SK-N-SH (cell line): ENCODE measurements around the gene GLRB. TPM values are rescaled to one million over a fixed set of nuclear protein-coding genes. Genes with fewer than 3 reads are reported as not detected.

Experiments
- CTCF ChIA-PET: fragments of 300-600, 350-600 bp; formaldehyde crosslinking; extraction: SDS; loops from one replicate; lab custom pipeline; 2021; lab: Yijun Ruan, JAX
- POLR2A ChIA-PET: fragments of 350-600 bp; sonication (Branson Sonifier 250); formaldehyde crosslinking; extraction: SDS; loops from one replicate; lab custom pipeline; 2020; ENCODE audit warnings: antibody characterized with exemption, inconsistent platforms; lab: Yijun Ruan, JAX
- DNase-seq: peaks from one replicate; pipeline ENCODE4 v3.0.0; 2012
- H2AFZ ChIP-seq: fragments of 200-600 bp; sonication (generic); 2 replicates; pipeline ENCODE4 v1.8.1; 2016; ENCODE audit warnings: antibody characterized with exemption, mild to moderate bottlenecking, low read depth
- H3F3A ChIP-seq: fragments of 200-600 bp; sonication (generic); replicated peaks from 2 replicates; pipeline ENCODE3; 2016; ENCODE audit warnings: antibody characterized with exemption, mild to moderate bottlenecking; ENCODE audit not compliant: insufficient read depth
- H3K27ac ChIP-seq, 2 experiments: fragments of 200-500 bp in 1 of 2; fragments of 200-600 bp in 1 of 2; sonication (Bioruptor generic) in 1 of 2; sonication (generic), shearing (Covaris generic) in 1 of 2; 2 replicates each; pipeline versions ENCODE4 v1.5.1 to v1.6.1; 2014 to 2016; ENCODE audit warnings: low read depth in 2 of 2, inconsistent platforms in 1 of 2, low read length in 1 of 2, mild to moderate bottlenecking in 1 of 2, mixed read lengths in 1 of 2
- H3K27me3 ChIP-seq: fragments of 200-600 bp; sonication (generic), shearing (Covaris generic); 2 replicates; pipeline ENCODE4 v1.6.1; 2016; ENCODE audit warnings: mixed run types; ENCODE audit not compliant: insufficient read depth
- H3K36me3 ChIP-seq, 2 experiments: fragments of 200-500 bp in 1 of 2; fragments of 200-600 bp in 1 of 2; sonication (Bioruptor generic) in 1 of 2; sonication (generic) in 1 of 2; replicated peaks in 1 of 2; 2 replicates each; pipeline versions ENCODE3 to v1.5.1; 2014 to 2016; ENCODE audit warnings: low read length in 1 of 2, mild to moderate bottlenecking in 1 of 2; ENCODE audit not compliant: insufficient read depth in 2 of 2, control insufficient read depth in 1 of 2
- H3K4me1 ChIP-seq, 2 experiments: fragments of 200-500 bp in 1 of 2; fragments of 200-600 bp in 1 of 2; sonication (Bioruptor generic) in 1 of 2; sonication (generic), shearing (Covaris generic) in 1 of 2; 2 replicates each; pipeline versions ENCODE4 v1.5.1 to v1.6.1; 2014 to 2016; ENCODE audit warnings: low read depth in 1 of 2, low read length in 1 of 2, mixed run types in 1 of 2; ENCODE audit not compliant: insufficient read depth in 2 of 2, control insufficient read depth in 1 of 2
- H3K4me2 ChIP-seq: fragments of 200-600 bp; sonication (generic), shearing (Covaris generic); 2 replicates; pipeline ENCODE4 v1.6.1; 2017; ENCODE audit warnings: mixed run types
- H3K4me3 ChIP-seq, 2 experiments: fragments of 200-500 bp in 1 of 2; fragments of 200-600 bp in 1 of 2; sonication (Bioruptor generic) in 1 of 2; sonication (generic), shearing (Covaris generic) in 1 of 2; 2 replicates each; pipeline versions ENCODE4 v1.5.1 to v1.8.1; 2014 to 2016; ENCODE audit warnings: low read depth in 2 of 2, inconsistent platforms in 1 of 2, low read length in 1 of 2, mild to moderate bottlenecking in 1 of 2, mixed read lengths in 1 of 2, moderate library complexity in 1 of 2
- H3K79me2 ChIP-seq: fragments of 200-600 bp; sonication (generic); 2 replicates; pipeline ENCODE4 v1.8.1; 2017; ENCODE audit warnings: mild to moderate bottlenecking; ENCODE audit not compliant: insufficient read depth
- H3K9ac ChIP-seq: fragments of 200-600 bp; sonication (generic); 2 replicates; pipeline ENCODE4 v1.6.1; 2017; ENCODE audit warnings: mixed run types
- H3K9me2 ChIP-seq: fragments of 200-600 bp; sonication (generic); 2 replicates; pipeline ENCODE4 v1.6.1; 2017; ENCODE audit warnings: mixed run types
- H3K9me3 ChIP-seq: fragments of 200-600 bp; sonication (generic); 2 replicates; pipeline ENCODE4 v1.6.1; 2017; ENCODE audit warnings: mixed run types, mild to moderate bottlenecking, moderate library complexity
- H4K20me1 ChIP-seq: fragments of 200-600 bp; sonication (generic); 2 replicates; pipeline ENCODE4 v1.6.1; 2017; ENCODE audit warnings: mild to moderate bottlenecking, mixed run types; ENCODE audit not compliant: insufficient read depth
- CHD2 ChIP-seq: fragments of 150-350 bp; IDR thresholded peaks from 2 replicates; pipeline ENCODE4 v1.6.1; 2018; ENCODE audit warnings: low read length; ENCODE audit not compliant: partially characterized antibody
- CTCF ChIP-seq: fragments of 200-600 bp; sonication (generic); IDR thresholded peaks from 2 replicates; pipeline ENCODE4 v1.6.1; 2017; ENCODE audit warnings: antibody characterized with exemption, mild to moderate bottlenecking, moderate library complexity
- ELF1 ChIP-seq: IDR thresholded peaks from 2 replicates; pipeline ENCODE4 v1.4.0; 2012
- EP300 ChIP-seq, 2 experiments: IDR thresholded peaks; 2 replicates each; pipeline versions ENCODE4 v1.4.0 to v1.6.1; 2012; ENCODE audit warnings: borderline replicate concordance in 1 of 2, low read depth in 1 of 2, low read length in 1 of 2
- EZH2phosphoT487 ChIP-seq: fragments of 200-600 bp; sonication (generic); IDR thresholded peaks from 2 replicates; pipeline ENCODE4 v1.6.1; 2017; ENCODE audit warnings: low read depth, mixed run types, mild to moderate bottlenecking, antibody characterized with exemption, moderate library complexity, borderline replicate concordance
- FOXJ3 ChIP-seq: sonication (generic); formaldehyde crosslinking; IDR thresholded peaks from 2 replicates; pipeline ENCODE4 v1.5.1; 2020; ENCODE audit warnings: mild to moderate bottlenecking, missing genetic modification reagents
- FOXM1 ChIP-seq: IDR thresholded peaks from 2 replicates; pipeline ENCODE4 v1.4.0; 2012; ENCODE audit warnings: low read depth, mild to moderate bottlenecking
- GABPA ChIP-seq: IDR thresholded peaks from 2 replicates; pipeline ENCODE4 v1.4.0; 2012; ENCODE audit warnings: low read depth, mild to moderate bottlenecking
- GATA2 ChIP-seq: sonication (generic); formaldehyde crosslinking; IDR thresholded peaks from 2 replicates; pipeline ENCODE4 v1.5.0; 2020; ENCODE audit warnings: mild to moderate bottlenecking, missing genetic modification reagents
- JUND ChIP-seq: IDR thresholded peaks from 2 replicates; pipeline ENCODE4 v1.4.0; 2012
- NRF1 ChIP-seq: IDR thresholded peaks from 2 replicates; pipeline ENCODE4 v1.6.1; 2012; ENCODE audit warnings: low read depth, mild to moderate bottlenecking, low read length
- RAD21 ChIP-seq: IDR thresholded peaks from 2 replicates; pipeline ENCODE4 v1.6.1; 2012; ENCODE audit warnings: mild to moderate bottlenecking, low read length
- RCOR1 ChIP-seq: fragments of 150-350 bp; IDR thresholded peaks from 2 replicates; pipeline ENCODE4 v1.6.1; 2017; ENCODE audit warnings: antibody characterized with exemption, low read length
- REST ChIP-seq: IDR thresholded peaks from 2 replicates; pipeline ENCODE4 v1.6.1; 2012; ENCODE audit warnings: mild to moderate bottlenecking, low read depth, low read length, moderate library complexity
- RFX5 ChIP-seq: IDR thresholded peaks from 2 replicates; pipeline ENCODE4 v1.6.1; 2012; ENCODE audit warnings: mild to moderate bottlenecking, improper control_type of control experiment, low read length
- RXRA ChIP-seq: IDR thresholded peaks from 2 replicates; pipeline ENCODE4 v1.4.0; 2012; ENCODE audit warnings: low read depth, mild to moderate bottlenecking, borderline replicate concordance
- TAF1 ChIP-seq: IDR thresholded peaks from 2 replicates; pipeline ENCODE4 v1.6.1; 2012; ENCODE audit warnings: low read depth, mild to moderate bottlenecking, low read length, moderate library complexity, borderline replicate concordance
- TCF12 ChIP-seq: IDR thresholded peaks from 2 replicates; pipeline ENCODE4 v1.4.0; 2012
- TEAD4 ChIP-seq: IDR thresholded peaks from 2 replicates; pipeline ENCODE4 v1.4.0; 2012; ENCODE audit warnings: mild to moderate bottlenecking, borderline replicate concordance; ENCODE audit not compliant: insufficient read depth
- USF2 ChIP-seq: fragments of 150-350 bp; IDR thresholded peaks from 2 replicates; pipeline ENCODE4 v1.6.1; 2017; ENCODE audit warnings: antibody characterized with exemption, low read length, low read depth, borderline replicate concordance
- ZBTB33 ChIP-seq: IDR thresholded peaks from 2 replicates; pipeline ENCODE4 v1.4.0; 2012; ENCODE audit warnings: low read depth, borderline replicate concordance
- polyA plus RNA-seq, 3 experiments: library from polyadenylated mRNA; depleted of rRNA; stranded (reverse); fragments of >200 nt; gene quantifications; 2 replicates each; pipeline ENCODE4 v1.2.3, GENCODE V29; 2012

GLRB gene
- polyA plus RNA-seq, 1 of the 3 experiments (the other 2 are of a cell fraction), result 7.6 TPM

- ChIA-PET CTCF (no interaction called here), POLR2A (no interaction called here)
- no peaks in the 10 kb centered on the region for H3K79me2 ChIP-seq
- no peaks in the 10 kb centered on the region for H3K9me2 ChIP-seq
- no peak overlapping the region for H3K4me2 ChIP-seq
- H3K9me3 ChIP-seq, result no peaks in the 10 kb centered on the region
- TF ChIP-seq TCF12 (peak; percentile 66), RCOR1 (peak; percentile 26; the same call in 1 of the 2 replicates), NRF1 (no peak), RXRA (no peak), CHD2 (peak; percentile 33), EZH2phosphoT487 (no peak), REST (no peak), ELF1 (no peak), EP300 (IDR thresholded peaks at IDR 0.05; ENCODE audit: borderline replicate concordance in 1 of 2, low read depth in 1 of 2, low read length in 1 of 2) (peak in 1 of 2 experiments; percentile 71; a peak in 2 of 4 replicates), TAF1 (no peak), GABPA (no peak), ZBTB33 (no peak), USF2 (no peak), JUND (no peak), FOXJ3 (CRISPR knock-in tag) (no peak), FOXM1 (no peak), TEAD4 (no peak), RAD21 (no peak), GATA2 (CRISPR knock-in tag) (no peak), CTCF (no peak), RFX5 (no peak)
- peaks cover 0 to 3% of the 10 kb centered on the region in 2 experiments; a peak in 2 of 4 replicates for H3K4me1 ChIP-seq
- no peak overlapping the region for H3K9ac ChIP-seq
- no peaks in the 10 kb centered on the region for H4K20me1 ChIP-seq
- peak; percentile 48 for DNase-seq
- no peaks in the 10 kb centered on the region for H3F3A ChIP-seq
- H3K27me3 ChIP-seq, result no peaks in the 10 kb centered on the region
- no peak overlapping the region for H3K4me3 ChIP-seq
- peak overlapping the region in 1 of 2 experiments; percentile 77; a peak in 2 of 4 replicates for H3K27ac ChIP-seq
- H3K36me3 ChIP-seq, result no peaks in the 10 kb centered on the region
- no peak overlapping the region for H2AFZ ChIP-seq
Measured at GRCh38 chr4:157185363-157185762, 109.4 kb downstream of the GLRB start.
